ENCODE results near the gene GRAMD1B.
"Not testable (repeated sequence)": the region's sequence is repeated elsewhere in the genome, so short reads cannot be mapped to it uniquely, and the experiment has no call there.

GRAMD1B gene

GRCh38 chr11:123544631-123545375, 114.7 kb downstream of the GRAMD1B start:
- no peak for DNase-seq

- DNase-seq: no peak
These were observed 115.7 kb downstream of the GRAMD1B start for GRCh38 chr11:123545726-123546270.

GRCh38 chr11:123546515-123546914, 116.4 kb downstream of the GRAMD1B start:
- no peak for DNase-seq

- no peak for DNase-seq
These were observed 117.1 kb downstream of the GRAMD1B start for GRCh38 chr11:123547180-123547579.

GRCh38 chr11:123548774-123549173, 118.7 kb downstream of the GRAMD1B start:
- DNase-seq: no peak

- no peak for DNase-seq
These were observed 120.2 kb downstream of the GRAMD1B start for GRCh38 chr11:123549926-123550917.

DNA sequence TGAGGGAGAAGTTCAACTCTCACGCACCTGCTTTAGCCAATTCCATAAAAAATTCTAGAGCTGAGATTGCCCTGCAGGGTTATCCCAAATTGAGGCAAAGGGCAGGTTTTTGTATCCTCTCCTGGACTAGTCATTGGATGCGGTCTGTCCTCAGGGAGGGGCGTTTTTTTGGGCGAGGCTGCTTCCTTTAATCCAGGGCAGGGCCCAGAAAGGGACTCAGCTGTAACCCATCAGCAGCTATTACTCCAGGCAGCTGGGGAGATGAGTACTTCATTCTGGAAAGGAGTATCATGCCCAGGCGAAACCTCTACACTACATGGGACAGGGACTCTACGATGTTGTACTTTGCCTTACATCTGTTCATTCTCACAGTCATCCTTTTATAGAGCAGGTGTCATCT, 121.0 kb downstream of the GRAMD1B start:
- no peak for DNase-seq

GRCh38 chr11:123556633-123557032, 126.6 kb downstream of the GRAMD1B start:
- DNase-seq: no peak

DNA sequence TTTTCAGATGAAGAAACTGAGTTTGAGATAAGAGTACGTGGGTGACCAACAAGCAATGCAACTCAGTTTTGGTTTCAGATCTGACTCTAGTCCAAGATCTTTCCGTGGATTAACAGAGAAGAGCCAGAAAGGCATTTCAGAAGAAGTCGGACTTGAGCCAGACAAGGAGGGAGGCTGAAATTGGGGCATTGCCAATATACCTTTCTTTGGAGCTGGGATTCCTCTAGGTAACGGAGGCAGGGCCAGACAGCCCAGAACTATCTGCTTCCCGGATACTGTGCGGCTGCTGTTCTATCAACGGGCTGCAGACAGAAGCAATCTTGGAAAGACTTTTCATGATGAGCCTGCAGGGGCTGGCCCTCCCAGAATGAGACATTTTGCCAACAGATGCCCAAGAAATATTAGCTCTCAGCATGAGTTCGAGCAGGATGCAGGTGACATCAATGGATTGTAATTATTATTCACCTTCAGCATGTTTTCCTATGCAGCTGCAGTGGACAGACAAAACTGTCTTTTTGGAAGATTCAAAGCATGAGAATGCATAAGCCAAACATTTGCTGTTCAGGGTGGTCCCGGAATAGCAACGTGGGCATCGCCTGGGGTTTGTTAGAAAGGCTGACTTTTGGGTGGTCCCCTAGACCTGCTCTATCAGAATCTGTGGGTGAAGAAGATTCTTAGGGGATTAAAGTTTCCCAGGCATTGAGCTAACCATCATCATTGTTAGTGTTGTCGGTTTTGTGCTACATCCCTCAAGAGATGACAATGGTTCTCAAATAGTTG, 128.7 kb downstream of the GRAMD1B start:
- DNase-seq: no peak

DNA sequence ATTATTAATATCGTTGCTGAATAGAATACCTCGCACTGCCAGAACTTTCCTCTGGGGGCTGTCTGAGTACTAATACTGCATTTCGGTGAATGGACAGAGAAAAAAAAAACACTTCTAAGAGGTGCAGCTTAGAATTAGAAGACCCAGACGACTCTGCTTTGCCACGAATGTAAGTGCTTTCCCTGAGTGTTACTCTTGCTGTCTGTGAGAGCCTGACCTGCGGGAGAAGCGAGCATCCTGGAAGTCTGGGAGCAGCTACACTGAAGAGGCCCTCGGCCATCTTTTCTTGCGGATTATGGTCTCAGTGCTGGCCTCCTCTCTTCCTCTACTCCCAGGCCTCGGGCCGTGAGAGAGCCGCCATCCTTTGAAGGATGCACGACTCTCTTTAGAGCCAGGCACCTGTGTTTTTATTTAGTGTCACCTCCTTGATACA, 129.5 kb downstream of the GRAMD1B start:
- no peak for DNase-seq

DNA sequence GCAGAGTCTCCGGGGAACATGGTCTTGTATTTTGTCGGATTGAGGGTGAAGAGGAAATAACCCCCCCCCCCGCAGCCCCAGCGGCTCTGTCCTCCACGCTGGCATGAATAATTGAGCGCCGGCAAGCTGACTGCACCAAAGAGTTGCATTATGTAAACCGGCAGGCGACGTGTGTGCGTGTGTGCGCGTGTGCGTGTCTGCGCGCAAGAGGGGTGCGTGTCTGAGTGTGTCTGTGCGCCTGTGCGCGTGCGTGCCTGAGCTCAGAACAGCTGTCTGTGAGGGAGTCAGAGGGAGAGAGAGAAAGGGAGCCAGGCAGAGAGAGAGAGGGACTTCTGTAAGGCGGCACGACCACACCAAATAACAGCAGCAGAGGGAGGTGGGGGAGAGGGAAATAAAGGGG, 129.9 kb downstream of the GRAMD1B start:
- peak; percentile 4 to 50 (median 32) for DNase-seq

DNA sequence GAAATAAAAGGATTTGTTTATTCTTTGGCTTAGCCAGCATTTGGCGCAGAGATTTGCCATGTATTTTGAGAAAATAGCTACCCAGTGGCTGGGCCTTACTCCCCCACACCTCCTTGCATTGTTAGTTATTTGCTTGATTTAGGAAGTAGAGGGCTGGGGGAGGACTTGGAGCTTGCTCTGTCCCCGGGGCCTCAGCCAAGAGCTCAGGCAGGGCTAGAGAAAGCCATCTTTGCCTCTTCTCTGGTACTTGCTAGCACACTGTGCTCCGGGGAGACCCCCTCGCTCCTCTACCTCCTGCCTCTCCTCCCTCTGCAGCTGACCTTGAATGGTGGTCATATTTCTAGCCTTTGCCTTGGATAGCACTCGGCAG, 131.3 kb downstream of the GRAMD1B start:
- no peak for DNase-seq

- DNase-seq: no peak
These were observed 132.1 kb downstream of the GRAMD1B start for GRCh38 chr11:123562158-123562557.

DNA sequence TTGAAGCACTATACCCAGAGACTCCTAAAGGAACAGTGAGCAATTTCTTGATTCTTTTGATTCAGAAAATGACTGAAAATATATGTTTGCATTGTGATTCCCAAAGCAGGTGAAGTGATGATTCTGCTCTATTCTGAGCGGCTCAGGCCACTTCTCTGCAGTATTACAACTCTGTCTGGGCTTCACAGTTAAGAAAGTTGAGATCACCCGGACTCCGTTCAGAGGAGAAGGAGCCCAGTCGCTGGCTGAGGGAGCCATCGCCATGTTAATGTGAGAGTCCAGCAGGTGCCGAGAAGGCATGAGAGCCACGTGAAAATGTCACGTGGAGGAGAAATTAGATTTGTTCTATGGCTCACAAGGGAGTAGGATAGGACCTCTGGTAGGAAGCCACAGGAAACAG, 132.8 kb downstream of the GRAMD1B start:
- DNase-seq: no peak

- DNase-seq: no peak
These were observed 134.2 kb downstream of the GRAMD1B start for GRCh38 chr11:123564221-123564620.

GRCh38 chr11:123566852-123567251, 136.8 kb downstream of the GRAMD1B start:
- no peak for DNase-seq

- DNase-seq: no peak
These were observed 137.4 kb downstream of the GRAMD1B start for GRCh38 chr11:123567466-123567865.

DNA sequence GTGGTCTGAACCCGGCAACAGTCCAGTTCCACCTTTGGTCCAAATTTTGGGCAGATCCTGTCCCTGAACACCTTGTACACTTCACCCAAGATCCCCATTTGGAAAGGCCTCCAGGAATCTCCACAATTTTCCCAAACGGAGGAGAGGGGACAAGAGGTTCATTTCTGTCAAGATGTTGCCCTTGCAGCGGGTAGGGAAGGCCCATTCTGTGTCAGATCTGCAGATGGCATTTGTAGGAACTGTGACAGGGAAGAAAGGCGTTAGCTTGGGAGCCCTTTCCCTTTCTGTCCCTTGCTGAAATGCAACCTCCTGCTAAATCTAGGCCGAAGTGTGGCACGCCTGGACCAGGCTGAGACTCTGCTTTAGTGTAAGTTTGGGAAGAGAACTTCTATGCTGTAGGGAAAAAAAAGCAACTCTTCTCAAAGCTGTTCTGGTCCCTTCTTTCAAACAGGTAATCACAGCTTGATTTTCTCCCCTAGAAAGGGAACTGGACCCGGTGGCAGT, 138.3 kb downstream of the GRAMD1B start:
- DNase-seq: no peak

- no peak for DNase-seq
These were observed 139.3 kb downstream of the GRAMD1B start for GRCh38 chr11:123569393-123569792.

DNA sequence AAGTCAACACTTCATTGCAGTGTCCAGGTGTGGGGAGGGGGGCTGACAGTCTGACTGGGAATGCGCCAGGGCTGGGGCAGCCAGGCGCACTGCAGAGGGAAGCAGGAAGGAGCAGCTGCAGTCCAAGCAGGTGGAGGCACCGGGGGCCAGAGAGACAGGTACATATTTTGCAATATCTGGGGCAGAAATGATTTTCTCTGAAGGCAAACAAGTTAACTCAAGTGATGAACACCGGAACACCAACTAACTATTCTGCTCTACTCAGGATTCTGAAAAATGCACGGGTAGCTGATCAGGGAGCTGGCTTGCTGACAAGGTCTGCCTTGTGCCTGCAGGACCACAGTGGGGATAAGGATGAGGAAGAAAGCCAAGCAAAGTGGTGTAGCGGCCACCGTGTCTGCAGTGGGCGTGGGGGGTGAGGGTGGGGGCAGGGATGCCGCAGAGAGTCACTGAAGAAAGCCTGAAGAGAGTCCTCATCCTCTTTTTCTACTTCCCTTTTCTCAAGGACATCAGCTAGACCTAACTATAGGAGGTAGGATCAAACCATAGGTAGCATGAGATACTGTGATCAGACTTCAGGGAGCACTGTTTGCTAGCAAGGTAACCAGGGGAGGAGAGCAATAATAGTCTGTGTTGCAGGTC, 141.0 kb downstream of the GRAMD1B start:
- DNase-seq: no peak

- DNase-seq: not testable (repeated sequence)
These were observed 142.7 kb downstream of the GRAMD1B start for GRCh38 chr11:123572791-123573190.

GRCh38 chr11:123573286-123573685, 143.2 kb downstream of the GRAMD1B start:
- DNase-seq: no peak

Data from stimulated activated naive CD4-positive, alpha-beta T cell (primary cell).